ENCODE results near the gene PRKAA2. TPM values are rescaled to one million over a fixed set of nuclear protein-coding genes. Genes with fewer than 3 reads are reported as not detected.

Gene PRKAA2
- total and polyA plus RNA-seq, 10 of the 15 experiments (the other 5 are each of a cell fraction or from before 2014, with no cell fraction given): 0.01 TPM; not detected in 9

- 25% methylated on average over 2 of the region's 2 CpGs for WGBS (ENCODE audit: insufficient coverage, insufficient replicate concordance, low lambda C conversion rate, missing lambda C conversion rate)
- no peak overlapping the region for H3K9ac ChIP-seq (ENCODE audit: control insufficient read depth, insufficient read depth, low read length)
- no peak overlapping the region for H2AFZ ChIP-seq (ENCODE audit: control insufficient read depth, low read depth, low read length)
- no peak overlapping the region for H3K4me3 ChIP-seq
- H4K20me1 ChIP-seq (ENCODE audit: control insufficient read depth, insufficient read depth): no peaks in the 10 kb centered on the region
- POLR2A ChIA-PET: no interaction called here
- no peaks in the 10 kb centered on the region for H3K36me3 ChIP-seq (ENCODE audit: control insufficient read depth in 2 of 2, insufficient read depth in 2 of 2, low read length in 1 of 2)
- DNase-seq (ENCODE audit: low read depth, low spot score) (no peak), FAIRE-seq (no peak), ATAC-seq (no peak)
- TF ChIP-seq PML (IDR thresholded peaks at IDR 0.05; ENCODE audit: low read length) (no peak), NFIC (IDR thresholded peaks at IDR 0.05; ENCODE audit: low read depth, low read length) (no peak), DPF2 (IDR thresholded peaks at IDR 0.05) (no peak), CEBPZ (IDR thresholded peaks at IDR 0.05; ENCODE audit: low read depth, low read length) (no peak), HSF1 (IDR thresholded peaks at IDR 0.05; ENCODE audit: low read depth, low read length) (no peak), SMC3 (IDR thresholded peaks at IDR 0.05; ENCODE audit: borderline replicate concordance, low read length) (no peak), MEF2A (IDR thresholded peaks at IDR 0.05; ENCODE audit: insufficient read depth, low read depth, low read length) (no peak), CHD4 (IDR thresholded peaks at IDR 0.05) (no peak), SIX5 (IDR thresholded peaks at IDR 0.05; ENCODE audit: low read depth, low read length, severe bottlenecking) (no peak), RAD21 (IDR thresholded peaks at IDR 0.05; ENCODE audit: insufficient read depth, low read depth, low read length) (no peak), BACH1 (IDR thresholded peaks at IDR 0.05; ENCODE audit: borderline replicate concordance) (no peak), TCF12 (IDR thresholded peaks at IDR 0.05; ENCODE audit: low read depth, low read length) (no peak), NFYB (IDR thresholded peaks at IDR 0.05; ENCODE audit: insufficient read depth, low read depth, low read length) (no peak), RCOR1 (conservative IDR thresholded peaks at IDR 0.05; ENCODE audit: low read depth, low read length) (no peak), ETV6 (conservative IDR thresholded peaks at IDR 0.05 in 1 of 2, IDR thresholded peaks at IDR 0.05 in 1 of 2; ENCODE audit: borderline replicate concordance in 1 of 2, low read depth in 1 of 2) (no peak)
- TF ChIP-seq, protein P1, sequence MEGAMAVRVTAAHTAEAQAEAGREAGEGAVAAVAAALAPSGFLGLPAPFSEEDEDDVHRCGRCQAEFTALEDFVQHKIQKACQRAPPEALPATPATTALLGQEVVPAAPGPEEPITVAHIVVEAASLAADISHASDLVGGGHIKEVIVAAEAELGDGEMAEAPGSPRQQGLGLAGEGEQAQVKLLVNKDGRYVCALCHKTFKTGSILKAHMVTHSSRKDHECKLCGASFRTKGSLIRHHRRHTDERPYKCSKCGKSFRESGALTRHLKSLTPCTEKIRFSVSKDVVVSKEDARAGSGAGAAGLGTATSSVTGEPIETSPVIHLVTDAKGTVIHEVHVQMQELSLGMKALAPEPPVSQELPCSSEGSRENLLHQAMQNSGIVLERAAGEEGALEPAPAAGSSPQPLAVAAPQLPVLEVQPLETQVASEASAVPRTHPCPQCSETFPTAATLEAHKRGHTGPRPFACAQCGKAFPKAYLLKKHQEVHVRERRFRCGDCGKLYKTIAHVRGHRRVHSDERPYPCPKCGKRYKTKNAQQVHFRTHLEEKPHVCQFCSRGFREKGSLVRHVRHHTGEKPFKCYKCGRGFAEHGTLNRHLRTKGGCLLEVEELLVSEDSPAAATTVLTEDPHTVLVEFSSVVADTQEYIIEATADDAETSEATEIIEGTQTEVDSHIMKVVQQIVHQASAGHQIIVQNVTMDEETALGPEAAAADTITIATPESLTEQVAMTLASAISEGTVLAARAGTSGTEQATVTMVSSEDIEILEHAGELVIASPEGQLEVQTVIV (IDR thresholded peaks at IDR 0.05; ENCODE audit: borderline replicate concordance, partially characterized antibody): no peak
- in situ Hi-C loops (cut with MboI): no loop called here
- no peaks in the 10 kb centered on the region for H3K27me3 ChIP-seq (replicated peaks in 1 of 2; ENCODE audit: control insufficient read depth in 2 of 2, insufficient read depth in 2 of 2, low read length in 1 of 2)
- H3K27ac ChIP-seq (ENCODE audit: control insufficient read depth, insufficient read depth): no peak overlapping the region
- no TSS peak for BruUV-seq (replicated peaks)
- no peak overlapping the region for H3K4me2 ChIP-seq (ENCODE audit: control insufficient read depth, insufficient read depth)
- H3K4me1 ChIP-seq (ENCODE audit: control insufficient read depth, insufficient read depth, low read length): no peaks in the 10 kb centered on the region
- SMC1A ChIA-PET (ENCODE audit: uncharacterized antibody, unreplicated experiment): no interaction called here
- H3K9me3 ChIP-seq (replicated peaks; ENCODE audit: control insufficient read depth, insufficient read depth, low read length): no peaks in the 10 kb centered on the region
- RAD21 ChIA-PET (ENCODE audit: unreplicated experiment): no interaction called here
- CTCF ChIA-PET: no interaction called here
- no peaks in the 10 kb centered on the region for H3K79me2 ChIP-seq (ENCODE audit: control insufficient read depth, insufficient read depth, low read length)
- intact Hi-C loops (cut with micrococcal nuclease; ENCODE audit: unreplicated experiment): no loop called here
Observed at GRCh38 chr1:56686169-56686568, 41.1 kb downstream of the PRKAA2 start.

Data from GM12878 (cell line).